HepG2 (cell line): ENCODE results near the gene DNAJA3. TPM values are rescaled to one million over a fixed set of nuclear protein-coding genes. Genes with fewer than 3 reads are reported as not detected.

Experiments used
- ARNTL ChIP-seq: sonication (generic); formaldehyde crosslinking; IDR thresholded peaks from 2 replicates; pipeline ENCODE4 v1.4.0; 2020; ENCODE audit warnings: mild to moderate bottlenecking, missing genetic modification reagents
- DMAP1 ChIP-seq: IDR thresholded peaks from 2 replicates; pipeline ENCODE4 v1.6.1; 2016
- FOSL2 ChIP-seq: sonication (generic); formaldehyde crosslinking; IDR thresholded peaks from 2 replicates; pipeline ENCODE4 v1.4.0; 2020; ENCODE audit warnings: missing genetic modification reagents
- FOXA3 ChIP-seq: IDR thresholded peaks from 2 replicates; pipeline ENCODE4 v1.6.1; 2016; ENCODE audit warnings: missing genetic modification reagents, missing compliant biosample characterization
- GABPB1 ChIP-seq: IDR thresholded peaks from 2 replicates; pipeline ENCODE4 v1.6.1; 2016; ENCODE audit warnings: mild to moderate bottlenecking, missing genetic modification reagents, moderate library complexity, missing compliant biosample characterization
- HOXA3 ChIP-seq: sonication (generic); formaldehyde crosslinking; IDR thresholded peaks from 2 replicates; pipeline ENCODE4 v1.5.0; 2020; ENCODE audit warnings: missing genetic modification reagents
- KLF6 ChIP-seq: IDR thresholded peaks from 2 replicates; pipeline ENCODE4 v1.8.0; 2016; ENCODE audit warnings: missing biosample characterization, missing genetic modification reagents
- MAX ChIP-seq: IDR thresholded peaks from 2 replicates; pipeline ENCODE4 v1.6.1; 2012; ENCODE audit warnings: inconsistent platforms
- MEIS2 ChIP-seq: sonication (generic); formaldehyde crosslinking; IDR thresholded peaks from 2 replicates; pipeline ENCODE4 v1.9.0; 2021; ENCODE audit warnings: mild to moderate bottlenecking, missing genetic modification reagents
- MZF1 ChIP-seq: sonication (generic); formaldehyde crosslinking; IDR thresholded peaks from 2 replicates; pipeline ENCODE4 v1.8.1; 2023; ENCODE audit warnings: mild to moderate bottlenecking, missing genetic modification reagents, borderline replicate concordance
- POLR2G ChIP-seq: fragments of 200-400 bp; formaldehyde crosslinking; IDR thresholded peaks from 2 replicates; pipeline ENCODE4 v1.6.1; 2018; ENCODE audit warnings: mild to moderate bottlenecking, low read depth, low read length, moderate library complexity
- RARG ChIP-seq: sonication (generic); formaldehyde crosslinking; IDR thresholded peaks from 2 replicates; pipeline ENCODE4 v1.4.0; 2020; ENCODE audit warnings: low read depth, mild to moderate bottlenecking, missing genetic modification reagents
- SMAD3 ChIP-seq: sonication (generic); formaldehyde crosslinking; IDR thresholded peaks from 2 replicates; pipeline ENCODE4 v1.4.0; 2020; ENCODE audit warnings: missing genetic modification reagents
- SP5 ChIP-seq: IDR thresholded peaks from 2 replicates; pipeline ENCODE4 v1.6.1; 2016; ENCODE audit warnings: low read depth, borderline replicate concordance
- SUZ12 ChIP-seq: fragments of 150-350 bp; IDR thresholded peaks from 2 replicates; pipeline ENCODE4 v1.6.1; 2014; ENCODE audit warnings: low read depth, low read length
- ZFP36L1 ChIP-seq: sonication (generic); formaldehyde crosslinking; IDR thresholded peaks from 2 replicates; pipeline ENCODE4 v1.8.0; 2022; ENCODE audit warnings: mild to moderate bottlenecking, missing genetic modification reagents, moderate library complexity
- ZNF569 ChIP-seq: sonication (generic); formaldehyde crosslinking; IDR thresholded peaks from 2 replicates; pipeline ENCODE4 v1.5.0; 2020; ENCODE audit warnings: mild to moderate bottlenecking, missing genetic modification reagents, moderate library complexity, borderline replicate concordance
- ZNF629 ChIP-seq: sonication (generic); formaldehyde crosslinking; conservative IDR thresholded peaks from 2 replicates; pipeline ENCODE4 v1.5.0; 2020; ENCODE audit warnings: missing genetic modification reagents
- ZNF687 ChIP-seq: sonication (generic); formaldehyde crosslinking; IDR thresholded peaks from 2 replicates; pipeline ENCODE4 v1.5.1; 2020; ENCODE audit warnings: mild to moderate bottlenecking, missing genetic modification reagents, moderate library complexity
- ZNF768 ChIP-seq: sonication (generic); formaldehyde crosslinking; IDR thresholded peaks from 2 replicates; pipeline ENCODE4 v1.4.0; 2020; ENCODE audit warnings: missing genetic modification reagents
- polyA plus RNA-seq, 8 experiments: library from polyadenylated mRNA; depleted of rRNA in 3 of 8; stranded (reverse) in 7 of 8; unstranded in 1 of 8; fragments of >200 nt; fragmentation: Illumina TruSeq in 4 of 8; extraction: Trizol in 4 of 8; gene quantifications; 2 replicates each; pipeline versions ENCODE4 v1.2.1 to v1.2.3, GENCODE V29; 2011 to 2016; ENCODE audit warnings: low read depth in 4 of 8, missing spikeins in 1 of 8, mixed read lengths in 1 of 8; ENCODE audit not compliant: insufficient read depth in 1 of 8
- total RNA-seq, 5 experiments: library from RNA; depleted of rRNA; stranded (reverse); fragments of >200 nt; fragmentation: Illumina TruSeq; extraction: Trizol; gene quantifications; 2 replicates each; pipeline ENCODE4 v1.2.3, GENCODE V29; 2016; ENCODE audit warnings: low read depth in 1 of 5
- TF ChIP-seq, protein P1 (sequence below): sonication (generic); formaldehyde crosslinking; IDR thresholded peaks from 2 replicates; pipeline ENCODE4 v1.4.0; 2020; ENCODE audit warnings: missing genetic modification reagents
- TF ChIP-seq, protein P2 (sequence below): sonication (generic); formaldehyde crosslinking; IDR thresholded peaks from 2 replicates; pipeline ENCODE4 v1.5.0; 2020; ENCODE audit warnings: mild to moderate bottlenecking, missing genetic modification reagents

Gene DNAJA3
- total and polyA plus RNA-seq, 2 of the 13 experiments (the other 11 are each of a cell fraction or from before 2014, with no cell fraction given): 77.0 to 83.3 TPM

DNA sequence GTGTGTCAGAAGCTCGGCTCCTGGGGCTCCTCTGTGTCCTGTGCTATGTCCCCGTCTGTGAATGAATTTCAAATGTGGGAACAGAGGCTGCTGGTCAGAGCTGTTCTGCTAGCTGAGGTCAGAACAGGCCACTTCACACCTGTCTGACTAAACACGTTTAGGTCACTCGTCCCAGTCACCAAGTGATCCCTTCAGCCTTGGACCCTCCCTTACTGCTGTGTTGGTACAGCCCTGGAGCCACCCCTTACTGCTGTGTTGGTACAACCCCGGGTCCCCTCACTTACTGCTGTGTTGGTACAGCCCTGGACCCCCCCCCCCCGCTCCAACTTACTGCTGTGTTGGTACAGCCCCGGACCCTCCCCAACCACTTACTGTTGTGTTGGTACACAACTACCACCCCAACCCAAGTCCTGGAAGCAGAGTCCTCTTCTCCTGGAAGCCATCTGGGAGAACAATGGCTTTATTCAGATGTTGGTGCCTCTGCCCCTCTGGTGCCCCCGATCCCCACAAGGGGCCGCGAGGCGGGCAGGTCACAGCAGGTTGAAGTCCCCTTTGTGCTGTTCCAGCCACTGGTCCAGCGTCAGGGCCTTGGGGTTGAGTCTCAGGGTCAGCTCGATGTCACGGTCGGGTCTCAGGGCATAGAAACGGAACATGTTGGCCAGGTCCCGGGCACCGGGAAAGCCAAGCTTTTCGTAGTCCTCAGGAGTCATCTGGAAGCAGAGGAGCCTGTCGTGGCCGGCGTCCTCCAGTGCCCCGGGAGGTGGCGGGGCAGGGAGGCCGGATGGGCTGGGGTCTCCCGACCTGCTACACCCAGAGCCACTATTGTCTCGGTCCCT, 35.8 kb downstream of the DNAJA3 start (continued):
- no peak for TF ChIP-seq ZNF569 (CRISPR knock-in tag)
- TF ChIP-seq, protein P1, sequence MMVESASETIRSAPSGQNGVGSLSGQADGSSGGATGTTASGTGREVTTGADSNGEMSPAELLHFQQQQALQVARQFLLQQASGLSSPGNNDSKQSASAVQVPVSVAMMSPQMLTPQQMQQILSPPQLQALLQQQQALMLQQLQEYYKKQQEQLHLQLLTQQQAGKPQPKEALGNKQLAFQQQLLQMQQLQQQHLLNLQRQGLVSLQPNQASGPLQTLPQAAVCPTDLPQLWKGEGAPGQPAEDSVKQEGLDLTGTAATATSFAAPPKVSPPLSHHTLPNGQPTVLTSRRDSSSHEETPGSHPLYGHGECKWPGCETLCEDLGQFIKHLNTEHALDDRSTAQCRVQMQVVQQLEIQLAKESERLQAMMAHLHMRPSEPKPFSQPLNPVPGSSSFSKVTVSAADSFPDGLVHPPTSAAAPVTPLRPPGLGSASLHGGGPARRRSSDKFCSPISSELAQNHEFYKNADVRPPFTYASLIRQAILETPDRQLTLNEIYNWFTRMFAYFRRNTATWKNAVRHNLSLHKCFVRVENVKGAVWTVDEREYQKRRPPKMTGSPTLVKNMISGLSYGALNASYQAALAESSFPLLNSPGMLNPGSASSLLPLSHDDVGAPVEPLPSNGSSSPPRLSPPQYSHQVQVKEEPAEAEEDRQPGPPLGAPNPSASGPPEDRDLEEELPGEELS (CRISPR knock-in tag): peak; percentile 91
- peak; percentile 55; the same call in 1 of the 2 replicates for TF ChIP-seq KLF6 (CRISPR knock-in tag)
- no peak for TF ChIP-seq SUZ12
- peak; percentile 60 for TF ChIP-seq GABPB1 (CRISPR knock-in tag)
- TF ChIP-seq SP5 (CRISPR knock-in tag): peak; percentile 57; the same call in 1 of the 2 replicates
- TF ChIP-seq ZNF687 (CRISPR knock-in tag): peak; percentile 95
- TF ChIP-seq RARG (CRISPR knock-in tag): peak; percentile 33; the same call in 1 of the 2 replicates
- peak; percentile 44; the same call in 1 of the 2 replicates for TF ChIP-seq DMAP1 (CRISPR knock-in tag)
- no peak; the same call in 1 of the 2 replicates for TF ChIP-seq SMAD3 (CRISPR knock-in tag)
- TF ChIP-seq ZNF768 (CRISPR knock-in tag): peak; percentile 56; the same call in 1 of the 2 replicates
- TF ChIP-seq, protein P2, sequence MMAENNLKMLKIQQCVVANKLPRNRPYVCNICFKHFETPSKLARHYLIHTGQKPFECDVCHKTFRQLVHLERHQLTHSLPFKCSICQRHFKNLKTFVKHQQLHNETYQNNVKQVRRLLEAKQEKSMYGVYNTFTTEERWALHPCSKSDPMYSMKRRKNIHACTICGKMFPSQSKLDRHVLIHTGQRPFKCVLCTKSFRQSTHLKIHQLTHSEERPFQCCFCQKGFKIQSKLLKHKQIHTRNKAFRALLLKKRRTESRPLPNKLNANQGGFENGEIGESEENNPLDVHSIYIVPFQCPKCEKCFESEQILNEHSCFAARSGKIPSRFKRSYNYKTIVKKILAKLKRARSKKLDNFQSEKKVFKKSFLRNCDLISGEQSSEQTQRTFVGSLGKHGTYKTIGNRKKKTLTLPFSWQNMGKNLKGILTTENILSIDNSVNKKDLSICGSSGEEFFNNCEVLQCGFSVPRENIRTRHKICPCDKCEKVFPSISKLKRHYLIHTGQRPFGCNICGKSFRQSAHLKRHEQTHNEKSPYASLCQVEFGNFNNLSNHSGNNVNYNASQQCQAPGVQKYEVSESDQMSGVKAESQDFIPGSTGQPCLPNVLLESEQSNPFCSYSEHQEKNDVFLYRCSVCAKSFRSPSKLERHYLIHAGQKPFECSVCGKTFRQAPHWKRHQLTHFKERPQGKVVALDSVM: peak; percentile 18; the same call in 1 of the 2 replicates
- peak; percentile 54 for TF ChIP-seq POLR2G
- peak; percentile 35; the same call in 1 of the 2 replicates for TF ChIP-seq ZNF629 (CRISPR knock-in tag)
- peak; percentile 65; the same call in 1 of the 2 replicates for TF ChIP-seq HOXA3 (CRISPR knock-in tag)
- peak; percentile 75; the same call in 1 of the 2 replicates for TF ChIP-seq MEIS2
- TF ChIP-seq MZF1: no peak
- TF ChIP-seq ZFP36L1 (CRISPR knock-in tag): peak; percentile 66; the same call in 1 of the 2 replicates
- peak; percentile 33 for TF ChIP-seq FOSL2 (CRISPR knock-in tag)
- peak; percentile 85 for TF ChIP-seq MAX
- TF ChIP-seq ARNTL (CRISPR knock-in tag): peak; percentile 64; the same call in 1 of the 2 replicates
- TF ChIP-seq FOXA3 (CRISPR knock-in tag): peak; percentile 33
